A673 (cell line): ENCODE data around the gene ADORA2A. TPM values are rescaled to one million over a fixed set of nuclear protein-coding genes. Genes with fewer than 3 reads are reported as not detected.

Experiments
- BruUV-seq: library from RNA; stranded (reverse); fragments of 400-500 nt; replicated peaks from 2 replicates; lab custom pipeline; 2021; lab: Mats Ljungman, UMichigan
- CTCF ChIA-PET: fragments of 300-600 bp; sonication (Branson Sonifier 250); formaldehyde crosslinking; loops from one replicate; lab custom pipeline; 2022; ENCODE audit warnings: antibody characterized with exemption; lab: Charles Lee
- POLR2A ChIA-PET: fragments of 300-600 bp; sonication (Branson Sonifier 250); formaldehyde crosslinking; loops from one replicate; lab custom pipeline; 2022; ENCODE audit warnings: antibody characterized with exemption; ENCODE audit not compliant: low non-redundant PET; lab: Charles Lee
- DNase-seq: peaks from one replicate; pipeline ENCODE4 v3.0.0-alpha.2; 2015; ENCODE audit warnings: low spot score
- H3K27ac ChIP-seq: fragments of 200-600 bp; sonication (generic); 2 replicates; pipeline ENCODE4 v1.5.1; 2016; ENCODE audit warnings: mixed run types, low read depth, mild to moderate bottlenecking, mixed read lengths, antibody characterized with exemption, low read length; ENCODE audit not compliant: poor library complexity, severe bottlenecking
- H3K27me3 ChIP-seq: fragments of 200-600 bp; sonication (generic); replicated peaks from 2 replicates; pipeline ENCODE4 v1.6.1; 2017; ENCODE audit warnings: mixed run types, low read depth, mild to moderate bottlenecking, mixed read lengths, antibody characterized with exemption, low read length; ENCODE audit not compliant: insufficient read depth, poor library complexity
- H3K36me3 ChIP-seq: fragments of 200-600 bp; sonication (generic); 2 replicates; pipeline ENCODE4 v1.6.1; 2016; ENCODE audit warnings: mixed run types, mild to moderate bottlenecking, mixed read lengths, antibody characterized with exemption, low read length; ENCODE audit not compliant: insufficient read depth, poor library complexity, severe bottlenecking
- H3K4me1 ChIP-seq: fragments of 200-600 bp; sonication (generic); 2 replicates; pipeline ENCODE4 v1.6.1; 2017; ENCODE audit warnings: mixed run types, mild to moderate bottlenecking, mixed read lengths, antibody characterized with exemption, low read length; ENCODE audit not compliant: insufficient read depth, poor library complexity, severe bottlenecking
- H3K4me3 ChIP-seq: fragments of 200-600 bp; sonication (generic); 2 replicates; pipeline ENCODE4 v1.5.1; 2016; ENCODE audit warnings: low read depth, mixed run types, mild to moderate bottlenecking, mixed read lengths, low read length; ENCODE audit not compliant: poor library complexity, severe bottlenecking
- H3K9me3 ChIP-seq: fragments of 200-600 bp; sonication (generic); 2 replicates; pipeline ENCODE4 v1.6.1; 2016; ENCODE audit warnings: mixed run types, low read depth, mild to moderate bottlenecking, mixed read lengths, antibody characterized with exemption, low read length; ENCODE audit not compliant: poor library complexity, severe bottlenecking
- CTCF ChIP-seq: fragments of 300-800, 200-600 bp; sonication (generic); conservative IDR thresholded peaks from 2 replicates; pipeline ENCODE4 v1.5.1; 2017; ENCODE audit warnings: low read depth, mild to moderate bottlenecking, antibody characterized with exemption, low read length, moderate library complexity, mixed read lengths
- EZH2 ChIP-seq: fragments of 200-600 bp; sonication (generic); IDR thresholded peaks from 2 replicates; pipeline ENCODE4 v1.6.1; 2017; ENCODE audit warnings: borderline replicate concordance, low read depth, mild to moderate bottlenecking, mixed read lengths, antibody characterized with exemption, low read length; ENCODE audit not compliant: poor library complexity, severe bottlenecking
- intact Hi-C: fragments of 100-400 bp; cut with micrococcal nuclease; formaldehyde crosslinking; loops from one replicate; pipeline ENCODE4 v1.10.0; 2022; ENCODE audit not compliant: unreplicated experiment
- total RNA-seq: library from RNA; stranded (reverse); gene quantifications from 2 replicates; pipeline ENCODE4 v1.2.3, GENCODE V29; 2021

Gene ADORA2A
- total RNA-seq, 1 experiment from 2014 or later: 9.6 TPM

- no TSS peak for BruUV-seq
Measured at GRCh38 chr22:24386937-24387471, 40.4 kb upstream of the ADORA2A start.

GRCh38 chr22:24389680-24390079 is 37.7 kb upstream of the ADORA2A start:
- no peaks in the 10 kb centered on the region for H3K4me1 ChIP-seq
- CTCF ChIA-PET: no interaction called here
- H3K27ac ChIP-seq: no peak overlapping the region
- no peaks in the 10 kb centered on the region for H3K36me3 ChIP-seq
- no peaks in the 10 kb centered on the region for H3K27me3 ChIP-seq
- DNase-seq: no peak
- H3K9me3 ChIP-seq: no peaks in the 10 kb centered on the region
- no TSS peak for BruUV-seq
- H3K4me3 ChIP-seq: no peak overlapping the region
- intact Hi-C loops: no loop called here
- no peak for TF ChIP-seq CTCF
- no peak for TF ChIP-seq EZH2
- POLR2A ChIA-PET: no interaction called here

More at GRCh38 chr22:24386937-24387471, 40.4 kb upstream of the ADORA2A start:
- DNase-seq: no peak
- no peaks in the 10 kb centered on the region for H3K36me3 ChIP-seq
- ChIA-PET POLR2A (no interaction called here), CTCF (no interaction called here)
- H3K27me3 ChIP-seq: no peaks in the 10 kb centered on the region
- H3K4me1 ChIP-seq: no peaks in the 10 kb centered on the region
- no peak for TF ChIP-seq CTCF
- no peak for TF ChIP-seq EZH2
- no peak overlapping the region for H3K4me3 ChIP-seq
- intact Hi-C loops: no loop called here
- no peak overlapping the region for H3K27ac ChIP-seq
- no peaks in the 10 kb centered on the region for H3K9me3 ChIP-seq

GRCh38 chr22:24390156-24390555 is 37.2 kb upstream of the ADORA2A start:
- TF ChIP-seq EZH2 (no peak), CTCF (no peak)
- H3K4me3 ChIP-seq: no peak overlapping the region
- no peaks in the 10 kb centered on the region for H3K27me3 ChIP-seq
- H3K36me3 ChIP-seq: no peaks in the 10 kb centered on the region
- no TSS peak for BruUV-seq
- no peaks in the 10 kb centered on the region for H3K4me1 ChIP-seq
- H3K27ac ChIP-seq: no peak overlapping the region
- ChIA-PET POLR2A (no interaction called here), CTCF (no interaction called here)
- H3K9me3 ChIP-seq: no peaks in the 10 kb centered on the region
- intact Hi-C loops: no loop called here
- no peak for DNase-seq
